ENCODE results near the gene CSGALNACT2.

DNA sequence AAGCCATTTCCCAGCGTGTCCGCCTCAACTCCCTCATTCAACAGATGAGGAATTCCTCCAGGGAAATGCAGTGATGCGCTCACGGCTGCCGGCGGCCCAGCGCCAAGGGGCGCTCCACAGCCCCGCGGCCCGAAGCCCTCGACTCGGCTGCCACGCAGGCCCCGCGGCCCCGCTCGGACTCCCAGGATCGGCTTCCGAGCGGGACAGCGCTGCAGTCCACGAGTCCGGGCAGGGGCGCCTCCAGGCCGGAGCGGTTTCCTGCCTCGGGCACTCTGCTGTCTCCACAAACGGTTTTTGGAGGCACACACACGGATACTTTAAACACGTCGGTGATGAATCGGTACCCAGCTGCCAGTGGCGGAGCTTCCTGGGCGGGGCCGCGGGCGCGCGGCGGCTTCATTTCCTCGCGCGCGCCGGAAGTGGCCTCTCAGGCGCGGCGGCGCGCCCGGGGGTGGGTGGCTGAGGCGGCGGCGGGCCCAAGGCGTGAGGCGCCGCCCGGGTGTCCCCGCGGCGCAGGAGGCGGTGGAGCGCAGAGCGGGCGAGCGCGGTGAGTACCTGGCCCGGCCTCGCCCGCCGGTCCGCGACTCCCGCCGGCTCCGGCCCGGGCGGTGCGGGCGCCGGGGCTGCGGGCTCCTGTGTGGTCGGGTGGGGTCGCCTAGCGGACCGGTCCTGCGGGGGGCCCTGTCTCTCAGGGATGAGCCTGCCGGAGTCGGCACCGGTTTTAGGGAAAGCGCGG, at the start of gene CSGALNACT2:
- TF ChIP-seq EZH2phosphoT487 (IDR thresholded peaks at IDR 0.05; ENCODE audit: borderline replicate concordance, low read length) = peak; percentile 80; the same call in 1 of the 2 replicates
- TF ChIP-seq, protein P1, sequence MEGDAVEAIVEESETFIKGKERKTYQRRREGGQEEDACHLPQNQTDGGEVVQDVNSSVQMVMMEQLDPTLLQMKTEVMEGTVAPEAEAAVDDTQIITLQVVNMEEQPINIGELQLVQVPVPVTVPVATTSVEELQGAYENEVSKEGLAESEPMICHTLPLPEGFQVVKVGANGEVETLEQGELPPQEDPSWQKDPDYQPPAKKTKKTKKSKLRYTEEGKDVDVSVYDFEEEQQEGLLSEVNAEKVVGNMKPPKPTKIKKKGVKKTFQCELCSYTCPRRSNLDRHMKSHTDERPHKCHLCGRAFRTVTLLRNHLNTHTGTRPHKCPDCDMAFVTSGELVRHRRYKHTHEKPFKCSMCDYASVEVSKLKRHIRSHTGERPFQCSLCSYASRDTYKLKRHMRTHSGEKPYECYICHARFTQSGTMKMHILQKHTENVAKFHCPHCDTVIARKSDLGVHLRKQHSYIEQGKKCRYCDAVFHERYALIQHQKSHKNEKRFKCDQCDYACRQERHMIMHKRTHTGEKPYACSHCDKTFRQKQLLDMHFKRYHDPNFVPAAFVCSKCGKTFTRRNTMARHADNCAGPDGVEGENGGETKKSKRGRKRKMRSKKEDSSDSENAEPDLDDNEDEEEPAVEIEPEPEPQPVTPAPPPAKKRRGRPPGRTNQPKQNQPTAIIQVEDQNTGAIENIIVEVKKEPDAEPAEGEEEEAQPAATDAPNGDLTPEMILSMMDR (conservative IDR thresholded peaks at IDR 0.05; ENCODE audit: low read depth, low read length) = peak; percentile 7; the same call in 1 of the 2 replicates
- TF ChIP-seq EZH2 (IDR thresholded peaks at IDR 0.05; ENCODE audit: low read length, unreplicated experiment) = no peak
